SK-N-MC (cell line): ENCODE results near the gene COQ3.

Experiments used
- EZH2 ChIP-seq: fragments of 200-600 bp; sonication (generic); IDR thresholded peaks from one replicate; pipeline ENCODE4 v1.6.1; 2017; ENCODE audit warnings: antibody characterized with exemption
- FOXP2 ChIP-seq: optimal IDR thresholded peaks from 2 replicates; pipeline ENCODE3; 2011; ENCODE audit warnings: mild to moderate bottlenecking, moderate library complexity; ENCODE audit not compliant: insufficient read depth; ENCODE audit errors: extremely low read length, control extremely low read depth
- POLR2AphosphoS5 ChIP-seq: IDR thresholded peaks from 2 replicates; pipeline ENCODE4 v1.6.1; 2012; ENCODE audit warnings: mild to moderate bottlenecking, low read depth, low read length, borderline replicate concordance

GRCh38 chr6:99378636-99379035 lies 15.4 kb downstream of the COQ3 start:
- TF ChIP-seq EZH2 (no peak), POLR2AphosphoS5 (no peak), FOXP2 (no peak)
